Astrocyte (in vitro differentiated cells and primary cell): ENCODE measurements around the gene SPTLC3.

Experiments used
- EZH2 ChIP-seq: IDR thresholded peaks from 2 replicates; pipeline ENCODE4 v1.6.1; 2012; ENCODE audit warnings: mild to moderate bottlenecking, low read length, inconsistent platforms; ENCODE audit not compliant: insufficient read depth
- TF ChIP-seq, protein P1 (sequence below): IDR thresholded peaks from 2 replicates; pipeline ENCODE4 v1.5.1; 2011; ENCODE audit warnings: low read depth, mild to moderate bottlenecking, inconsistent platforms, low read length, moderate library complexity; ENCODE audit not compliant: insufficient read depth

DNA sequence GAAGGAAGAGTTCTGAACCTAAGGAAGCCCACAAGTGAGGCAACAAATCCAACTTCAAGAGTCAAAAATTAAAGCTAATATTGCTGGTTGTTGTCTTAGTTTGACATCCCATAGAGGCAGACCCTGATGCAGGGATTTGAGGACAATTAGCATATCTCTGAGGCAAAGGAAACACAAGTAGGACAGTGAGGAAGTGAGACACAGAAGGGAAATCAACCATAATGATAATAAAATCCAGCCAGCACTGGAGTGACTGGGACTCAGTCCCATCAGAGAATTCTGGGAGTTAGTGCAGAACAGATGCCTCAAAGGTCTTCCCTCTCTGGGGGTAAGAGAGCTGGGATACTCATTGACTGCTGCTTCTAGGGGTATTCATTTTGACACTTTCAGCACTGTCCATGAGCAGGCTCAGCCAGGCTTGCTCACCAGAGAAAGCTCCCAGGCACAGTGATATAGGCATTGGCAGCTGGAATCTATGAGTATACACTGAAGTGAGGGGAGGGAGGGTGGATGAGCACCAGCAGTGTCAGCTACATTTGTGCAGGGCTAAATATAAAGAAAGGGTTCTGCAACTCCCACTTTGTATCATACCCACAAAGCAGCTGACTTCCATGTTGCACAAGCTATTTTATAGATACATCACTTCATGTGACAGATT, 43.4 kb upstream of the SPTLC3 start:
- TF ChIP-seq, protein P1, sequence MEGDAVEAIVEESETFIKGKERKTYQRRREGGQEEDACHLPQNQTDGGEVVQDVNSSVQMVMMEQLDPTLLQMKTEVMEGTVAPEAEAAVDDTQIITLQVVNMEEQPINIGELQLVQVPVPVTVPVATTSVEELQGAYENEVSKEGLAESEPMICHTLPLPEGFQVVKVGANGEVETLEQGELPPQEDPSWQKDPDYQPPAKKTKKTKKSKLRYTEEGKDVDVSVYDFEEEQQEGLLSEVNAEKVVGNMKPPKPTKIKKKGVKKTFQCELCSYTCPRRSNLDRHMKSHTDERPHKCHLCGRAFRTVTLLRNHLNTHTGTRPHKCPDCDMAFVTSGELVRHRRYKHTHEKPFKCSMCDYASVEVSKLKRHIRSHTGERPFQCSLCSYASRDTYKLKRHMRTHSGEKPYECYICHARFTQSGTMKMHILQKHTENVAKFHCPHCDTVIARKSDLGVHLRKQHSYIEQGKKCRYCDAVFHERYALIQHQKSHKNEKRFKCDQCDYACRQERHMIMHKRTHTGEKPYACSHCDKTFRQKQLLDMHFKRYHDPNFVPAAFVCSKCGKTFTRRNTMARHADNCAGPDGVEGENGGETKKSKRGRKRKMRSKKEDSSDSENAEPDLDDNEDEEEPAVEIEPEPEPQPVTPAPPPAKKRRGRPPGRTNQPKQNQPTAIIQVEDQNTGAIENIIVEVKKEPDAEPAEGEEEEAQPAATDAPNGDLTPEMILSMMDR = no peak
- no peak for TF ChIP-seq EZH2
